Measurements from ENCODE around the gene PKD1L1.

Gene PKD1L1

DNA sequence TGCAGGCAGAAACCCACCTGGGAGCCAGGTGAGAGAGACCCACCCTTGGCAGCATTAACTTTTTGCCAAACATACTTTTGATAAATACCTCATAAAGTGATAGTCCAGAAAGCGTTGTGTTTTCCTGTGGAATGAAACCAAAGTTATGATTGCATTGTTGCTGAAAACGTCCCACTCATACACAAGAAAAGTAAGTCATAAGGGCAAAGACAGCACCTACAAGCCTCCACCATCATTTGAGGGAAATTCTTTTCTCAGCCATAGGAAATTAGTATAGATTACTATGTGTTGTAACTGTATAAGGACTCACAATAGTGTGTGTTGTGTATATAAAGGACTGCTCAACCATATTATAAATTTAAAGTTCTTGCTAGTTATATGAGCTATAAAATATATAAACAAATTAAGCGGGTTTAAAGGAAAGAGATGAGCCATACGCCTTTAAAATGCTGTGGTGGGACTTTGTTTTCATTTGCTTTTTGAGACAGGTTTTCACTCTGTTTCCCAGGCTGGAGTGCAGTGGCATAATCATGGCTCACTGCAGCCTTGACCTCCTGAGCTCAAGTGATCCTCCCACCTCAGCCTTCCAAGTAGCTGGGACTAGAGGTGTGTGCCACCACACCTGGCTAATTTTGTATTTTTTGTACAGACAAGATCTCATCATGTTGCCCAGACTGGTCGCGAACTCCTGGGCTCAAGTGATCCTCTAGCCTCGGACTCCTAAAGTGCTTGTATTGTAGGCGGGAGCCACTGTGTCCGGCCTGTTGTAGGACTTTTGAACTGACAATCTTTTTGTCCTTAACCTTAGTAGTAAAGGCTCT is 160.8 kb downstream of the PKD1L1 start:
- no peak for DNase-seq

DNA sequence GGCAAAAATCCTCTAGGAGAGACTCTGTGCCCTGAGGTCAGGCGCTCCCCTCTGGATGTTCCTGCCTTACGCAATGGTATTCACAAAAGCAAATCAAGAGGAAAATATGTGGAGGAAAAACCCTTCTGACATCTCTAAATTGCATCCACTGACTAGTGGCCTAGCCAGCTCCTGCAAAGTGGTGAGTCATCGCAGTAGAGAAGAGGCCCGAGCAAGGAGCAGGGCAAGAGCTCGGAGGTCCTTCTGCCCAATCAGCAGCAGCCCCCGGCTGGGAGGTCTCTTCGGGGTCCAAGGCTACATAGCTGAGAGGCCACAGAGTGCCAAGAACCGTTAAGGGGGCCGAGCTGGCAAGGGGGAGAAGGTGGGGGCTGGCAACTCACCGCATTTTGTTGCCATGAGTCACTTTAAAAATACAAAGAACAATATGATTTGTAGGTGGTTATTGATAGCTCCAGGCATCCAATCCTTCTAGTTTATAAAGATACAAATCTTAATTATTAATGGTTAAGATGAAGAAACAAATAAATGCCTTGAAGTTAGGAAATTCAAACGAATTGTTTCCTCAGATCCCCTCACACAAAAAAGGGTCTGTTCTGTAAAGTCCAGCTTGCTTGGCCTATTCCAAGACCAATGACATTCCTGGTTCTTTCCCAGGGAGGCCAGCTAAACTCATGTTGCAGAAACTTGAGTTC is 161.6 kb downstream of the PKD1L1 start:
- DNase-seq, result no peak

DNA sequence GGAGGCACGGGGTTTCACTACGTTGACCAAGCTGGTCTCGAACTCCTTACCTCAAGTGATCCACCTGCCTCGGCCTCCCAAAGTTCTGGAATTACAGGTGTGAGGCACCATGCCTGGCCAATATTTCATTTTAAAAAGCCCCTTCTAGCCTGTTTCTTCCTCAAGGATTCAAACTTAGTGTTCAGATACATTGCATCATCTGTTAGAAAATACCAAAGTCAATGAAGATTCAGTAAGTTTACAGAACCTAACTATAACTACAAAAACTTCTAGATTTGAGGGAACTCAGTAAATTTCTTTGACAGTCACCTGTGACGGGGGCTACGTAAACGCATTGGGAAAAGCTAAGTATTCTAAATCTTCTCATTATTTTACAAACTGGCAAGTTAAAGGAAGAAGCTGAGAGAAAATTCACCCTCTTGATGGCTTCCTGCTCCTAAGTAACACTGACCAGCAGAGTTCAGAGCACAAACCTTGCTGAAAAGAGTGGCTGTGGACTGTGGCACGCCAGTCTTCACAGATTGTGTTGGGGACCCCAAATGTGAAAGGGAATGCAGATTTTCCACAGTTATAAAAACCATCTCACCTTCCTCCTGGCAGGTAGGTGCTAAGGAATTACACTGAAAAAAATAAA is 162.2 kb downstream of the PKD1L1 start:
- DNase-seq, result no peak

DNA sequence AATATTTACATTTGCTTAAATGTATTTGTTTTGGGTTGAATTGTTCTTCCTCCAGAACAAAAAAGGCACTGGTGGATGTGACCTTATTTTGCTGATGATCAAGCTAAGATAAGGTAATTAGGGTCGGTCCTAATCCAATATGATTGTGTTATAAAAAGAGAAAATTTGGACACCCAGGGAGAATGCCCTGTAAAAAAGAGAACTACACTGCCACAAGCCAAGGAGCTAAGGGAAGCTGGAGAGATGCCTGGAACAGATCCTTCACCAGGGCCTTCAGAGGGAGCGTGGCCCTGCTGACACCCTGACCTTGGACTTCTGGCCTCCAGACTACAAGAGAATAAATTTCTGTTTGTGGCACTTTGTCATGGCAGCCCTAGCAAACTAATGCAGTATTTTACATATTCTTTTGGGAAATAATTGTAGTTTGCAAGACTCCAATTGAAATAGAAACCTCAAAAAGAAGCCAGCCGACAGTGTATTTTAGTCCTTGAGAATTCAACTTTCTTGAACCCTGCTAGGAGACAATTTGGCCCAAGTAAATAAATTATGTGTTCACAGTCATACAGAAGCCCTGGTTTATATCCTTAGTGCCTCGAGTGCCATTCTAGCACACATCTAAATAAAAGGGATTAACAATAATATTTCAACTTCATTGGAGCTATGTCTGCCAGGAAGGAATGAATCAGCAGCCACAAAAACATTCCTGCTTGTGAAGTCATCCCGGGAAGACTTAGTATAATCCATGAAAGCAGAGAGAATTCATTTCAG is 164.6 kb downstream of the PKD1L1 start:
- no peak for DNase-seq

DNA sequence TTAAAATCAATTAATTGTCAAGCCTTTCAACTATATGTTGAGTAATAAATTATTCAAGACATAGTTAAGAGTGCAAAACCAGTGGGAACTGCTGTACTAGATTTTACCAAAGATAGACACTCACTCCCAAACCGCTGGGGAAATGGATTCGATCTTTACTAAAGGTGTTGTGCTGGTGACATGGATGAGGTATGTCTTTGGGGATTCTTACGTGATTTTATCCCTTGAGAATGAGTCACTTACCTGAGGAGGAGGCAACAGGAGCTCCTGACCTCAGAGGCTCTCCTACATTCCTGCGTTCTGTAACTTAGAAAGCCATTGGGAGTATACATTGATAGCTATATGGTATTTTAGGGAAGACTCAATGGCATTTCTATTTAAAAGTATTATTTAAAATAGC is 165.5 kb downstream of the PKD1L1 start:
- DNase-seq, result no peak

DNA sequence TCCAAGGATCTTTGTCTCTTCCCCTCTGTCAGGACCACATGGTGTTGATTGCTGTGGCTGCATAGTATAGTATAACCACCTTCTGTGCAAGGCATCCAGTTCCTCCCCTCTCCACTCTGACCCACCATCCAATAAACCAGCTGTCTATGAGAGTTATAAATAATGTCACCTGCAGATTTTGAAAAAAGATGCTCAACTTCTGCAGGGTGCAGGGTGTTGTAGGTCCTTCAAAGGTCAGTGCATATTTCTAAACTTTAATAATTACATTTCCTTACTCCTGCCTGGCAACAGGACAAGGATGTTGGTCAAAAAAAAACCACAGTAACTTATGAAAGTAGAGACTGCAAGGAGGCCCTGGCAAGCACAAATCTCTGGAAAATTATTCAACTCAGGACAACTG is 166.2 kb downstream of the PKD1L1 start:
- DNase-seq, result no peak

DNA sequence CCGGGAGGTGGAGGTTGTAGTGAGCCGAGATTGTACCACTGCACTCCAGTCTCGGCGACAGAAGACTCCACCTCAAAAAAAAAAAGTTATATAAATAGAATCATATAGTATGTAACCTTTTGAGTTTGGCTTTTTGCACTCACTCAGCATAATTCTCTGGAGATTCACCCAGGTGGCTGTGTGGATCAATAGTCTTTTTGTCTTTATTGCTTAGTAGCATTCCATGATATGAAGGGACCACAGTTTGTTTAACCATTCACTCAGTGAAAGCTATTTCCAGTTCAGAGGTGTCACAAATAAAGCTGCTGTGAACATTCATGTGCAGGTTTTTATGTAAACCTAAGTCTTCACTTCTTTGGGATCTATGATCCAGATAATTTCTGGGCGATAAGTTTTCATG is 167.7 kb downstream of the PKD1L1 start:
- no peak for DNase-seq

DNA sequence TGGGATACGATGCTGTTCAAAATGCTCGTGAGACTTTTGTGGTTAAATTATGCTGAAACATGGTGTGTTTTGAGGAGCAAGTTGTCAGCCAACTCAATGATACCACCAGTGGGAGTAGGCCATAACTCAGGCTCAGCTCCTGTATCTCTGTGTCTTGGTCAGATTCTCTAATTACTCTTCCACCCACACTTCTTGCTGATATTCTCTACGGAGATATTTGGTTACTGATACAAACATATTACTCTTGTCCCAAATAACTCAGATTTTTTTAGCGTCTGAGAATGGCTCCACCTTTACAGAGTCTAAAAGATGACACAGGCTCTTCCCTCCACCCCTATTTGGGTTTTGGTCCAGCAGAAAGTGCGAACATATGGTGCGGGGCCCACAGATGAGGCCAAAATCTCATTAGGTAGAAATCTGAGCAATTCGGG is 168.9 kb downstream of the PKD1L1 start:
- no peak for DNase-seq

DNA sequence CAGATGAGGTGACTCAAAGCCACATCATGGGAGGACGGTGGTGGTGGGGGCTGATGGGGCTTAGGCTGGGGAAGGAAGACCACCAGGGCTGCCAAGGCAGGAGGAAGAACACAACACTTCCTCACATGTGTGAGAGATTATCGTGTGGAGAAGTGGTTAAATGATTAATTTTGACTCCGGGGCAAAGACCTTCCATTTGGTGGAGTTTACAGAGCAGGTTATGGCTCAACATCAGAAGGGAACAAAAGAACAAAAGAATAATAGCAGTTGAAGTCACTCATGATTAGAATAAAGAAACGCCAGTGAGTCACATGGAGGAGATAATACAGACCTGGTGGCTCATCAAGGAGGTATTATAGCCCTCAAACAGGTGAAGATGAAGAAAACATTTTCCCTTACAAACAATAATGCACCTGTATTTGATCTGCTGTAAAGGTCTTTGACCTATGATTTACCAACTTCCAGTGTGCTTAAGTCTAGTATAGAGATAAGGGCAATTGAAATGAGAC is 170.1 kb downstream of the PKD1L1 start:
- DNase-seq, result no peak

DNA sequence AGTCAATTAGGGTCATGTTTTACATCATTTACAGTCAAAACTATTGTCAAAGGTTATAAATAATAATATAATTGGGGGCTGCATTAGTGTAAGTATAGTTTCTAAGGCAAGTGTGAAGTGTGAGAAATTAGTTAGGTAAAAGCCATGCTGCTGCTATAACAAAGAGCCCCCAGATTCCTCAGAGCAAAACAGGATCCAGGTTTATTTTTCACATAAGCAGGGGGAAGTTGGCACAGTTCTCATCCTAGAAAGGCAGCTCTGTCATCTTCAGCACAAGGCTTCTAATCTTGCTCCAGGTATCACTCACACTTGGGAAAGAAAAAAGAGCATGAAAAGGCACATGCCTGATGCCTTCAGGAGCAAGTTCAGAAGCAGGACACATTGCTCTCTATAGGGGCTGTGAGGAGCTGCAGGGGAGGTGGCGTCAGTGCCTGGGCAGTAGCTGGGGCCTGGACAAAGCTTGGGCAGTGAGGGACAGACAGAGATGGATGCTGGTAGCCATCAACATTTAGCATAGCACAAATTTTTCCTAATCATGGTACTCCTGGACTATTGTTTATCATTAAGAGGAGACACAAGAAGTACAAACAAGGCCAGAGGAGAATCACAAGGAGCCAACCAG is 170.6 kb downstream of the PKD1L1 start:
- DNase-seq, result no peak

DNA sequence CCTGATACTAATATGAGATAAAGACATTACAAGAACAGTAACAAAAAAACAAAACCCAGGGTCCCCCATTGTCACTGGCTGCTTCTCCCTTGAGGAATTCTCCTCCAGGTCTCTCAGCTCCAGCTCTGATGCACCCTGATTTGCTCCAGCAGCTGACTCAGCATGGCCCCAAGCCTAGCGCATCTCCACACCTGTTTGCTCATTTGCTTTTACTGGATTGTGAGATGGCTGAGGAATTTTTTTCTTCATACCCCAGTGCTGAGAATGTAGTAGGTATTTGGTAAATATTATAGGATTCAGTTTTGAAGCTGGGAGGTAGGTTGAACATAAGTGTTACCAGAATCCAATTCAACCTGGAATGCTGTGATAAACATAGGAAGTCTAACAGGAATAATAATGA is 171.9 kb downstream of the PKD1L1 start:
- no peak for DNase-seq

- DNase-seq, result no peak
Measured at GRCh38 chr7:47775238-47775637, 173.0 kb downstream of the PKD1L1 start.

GRCh38 chr7:47772492-47772891 is 175.8 kb downstream of the PKD1L1 start:
- DNase-seq, result no peak

DNA sequence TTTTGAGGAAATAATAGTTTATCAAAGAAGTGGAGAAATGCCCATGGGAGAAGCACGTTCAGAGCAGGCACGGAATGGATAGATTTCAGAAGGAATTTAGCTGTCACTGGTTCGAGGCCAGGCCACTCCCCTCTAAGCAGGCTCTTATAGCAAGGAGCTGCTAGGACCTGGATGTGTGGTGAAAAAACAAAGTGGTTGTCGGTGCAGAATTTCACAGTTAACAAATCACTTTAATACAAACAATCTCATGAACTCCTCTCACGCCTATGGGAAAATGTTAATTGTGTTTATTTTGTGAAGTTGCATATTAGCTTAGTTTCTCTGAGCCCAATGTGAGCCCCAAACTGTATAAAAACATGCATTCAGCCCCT is 176.3 kb downstream of the PKD1L1 start:
- no peak for DNase-seq

DNA sequence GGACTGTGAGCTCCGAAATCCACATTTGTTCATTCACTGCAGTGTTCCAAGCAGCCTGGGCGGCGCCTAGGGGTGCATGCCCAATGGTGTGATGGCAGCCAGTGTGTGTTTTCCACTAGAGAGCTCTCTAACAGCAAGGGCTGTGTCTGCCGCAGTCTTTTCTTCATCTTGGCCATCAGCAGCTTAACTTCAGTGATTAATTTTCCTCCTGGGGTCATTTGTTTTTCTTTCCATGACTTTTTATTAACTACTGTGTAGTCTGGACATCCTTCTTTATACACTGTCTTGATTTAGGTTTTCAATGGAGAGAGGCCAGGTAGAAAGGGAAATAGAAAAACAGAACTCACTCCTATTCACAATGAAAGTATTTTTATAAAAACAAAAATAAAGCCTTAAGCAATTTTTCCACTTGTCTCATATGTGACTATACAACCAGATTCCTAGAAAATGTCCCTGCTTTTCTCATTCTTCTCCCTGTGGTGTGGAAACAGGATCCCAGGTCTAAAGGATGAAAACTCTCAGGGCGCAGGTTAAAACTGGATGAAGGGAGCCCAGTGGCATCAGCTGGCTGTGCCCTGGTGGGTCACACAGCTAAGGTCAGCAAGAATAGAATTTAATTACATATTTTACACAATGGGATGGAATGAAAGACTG is 176.8 kb downstream of the PKD1L1 start:
- DNase-seq, result no peak

DNA sequence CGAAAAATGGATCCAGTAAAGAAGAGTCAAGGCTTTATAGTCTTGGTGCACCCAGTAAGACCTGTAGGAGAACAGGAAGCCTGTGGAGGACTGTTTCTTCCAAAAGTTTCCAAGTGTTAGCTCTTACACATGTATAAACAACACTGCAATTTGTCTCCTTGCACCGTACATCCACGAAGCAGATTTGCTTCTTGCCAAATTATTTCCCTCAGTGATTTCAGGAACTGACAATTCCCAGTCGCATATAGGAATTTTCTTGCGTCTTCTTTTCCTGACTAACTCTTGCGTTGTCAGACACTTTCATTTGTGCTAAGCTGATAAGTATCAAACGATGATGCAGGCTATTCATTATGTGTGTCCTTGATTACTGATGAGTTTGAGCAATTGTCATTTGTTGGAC is 182.1 kb downstream of the PKD1L1 start:
- DNase-seq, result no peak

DNA sequence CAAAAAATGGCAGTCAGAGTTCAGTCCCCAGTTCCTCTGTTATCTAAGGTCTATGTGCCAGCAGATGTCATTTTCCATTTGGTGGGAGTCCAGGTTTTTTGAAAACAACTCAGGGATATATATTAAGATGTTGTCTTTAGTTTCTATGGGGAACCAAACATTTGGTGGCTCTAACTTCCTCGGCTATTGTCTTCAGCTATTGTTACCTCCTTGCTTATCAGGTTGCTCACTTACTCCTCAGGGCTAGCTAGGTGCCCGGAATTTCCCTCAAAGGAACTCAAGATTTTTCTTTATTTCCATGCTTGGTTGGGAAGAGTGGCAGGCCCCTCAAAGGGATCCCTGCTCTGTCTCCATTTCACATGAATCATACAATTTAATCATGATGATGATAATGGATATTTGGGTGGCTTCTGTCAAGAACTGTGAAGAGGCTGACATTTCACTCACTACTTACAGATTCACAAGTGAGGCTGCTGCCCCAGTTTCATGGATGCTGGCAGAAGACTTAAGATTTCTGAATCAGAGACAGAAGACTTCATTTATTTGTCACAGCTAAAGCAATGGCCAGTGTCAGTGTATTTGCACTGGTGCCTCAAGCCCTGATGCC is 182.8 kb downstream of the PKD1L1 start:
- no peak for DNase-seq

DNA sequence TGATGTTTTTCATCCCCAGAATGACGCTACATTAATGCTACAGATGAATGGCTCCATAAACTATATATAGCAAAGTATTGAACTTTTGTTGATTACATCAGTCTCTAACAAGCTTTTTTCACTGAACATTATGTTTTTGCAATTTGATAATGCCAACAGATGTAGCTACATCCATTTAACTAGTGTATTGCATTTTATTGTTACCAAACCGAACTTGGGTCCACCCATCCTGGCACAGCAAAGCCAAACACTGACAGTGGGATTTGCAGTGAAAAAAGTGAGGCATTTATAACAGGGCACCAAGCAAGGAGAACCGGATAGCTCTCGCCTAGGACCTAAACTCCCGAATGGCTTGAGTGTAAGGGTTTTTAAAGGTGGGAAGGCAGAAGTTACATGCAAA is 183.5 kb downstream of the PKD1L1 start:
- DNase-seq, result no peak

GRCh38 chr7:47763063-47763974 is 184.9 kb downstream of the PKD1L1 start:
- DNase-seq, result no peak

- no peak for DNase-seq
Measured at GRCh38 chr7:47762746-47763062, 185.6 kb downstream of the PKD1L1 start.

- no peak for DNase-seq
Measured at GRCh38 chr7:47762207-47762606, 186.1 kb downstream of the PKD1L1 start.

All from T-helper 9 cell (primary cell).